Suprapubic skin (tissue), 4 donors: Measurements from ENCODE around the gene UBE2D1.

ENCODE experiments used
- POLR2A ChIP-seq, 2 donors: fragments of 450-650 bp; IDR thresholded peaks; one replicate each; pipeline ENCODE4 v1.6.1; 2017; ENCODE audit warnings: antibody characterized with exemption in 2 of 2, mild to moderate bottlenecking in 2 of 2, moderate library complexity in 2 of 2
- POLR2AphosphoS5 ChIP-seq, 3 donors: sonication (generic); formaldehyde crosslinking; IDR thresholded peaks; one replicate each; pipeline ENCODE4 v1.6.1; 2017; ENCODE audit warnings: antibody characterized with exemption in 3 of 3
- TF ChIP-seq, protein P1 (sequence below), 2 donors: fragments of 200-600 bp in 1 of 2; fragments of 450-650 bp in 1 of 2; sonication (generic) in 1 of 2; IDR thresholded peaks; one replicate each; pipeline ENCODE4 v1.5.1; 2016 to 2019; ENCODE audit warnings: antibody characterized with exemption in 2 of 2, mild to moderate bottlenecking in 1 of 2, moderate library complexity in 1 of 2

GRCh38 chr10:58384999-58385783 lies 50.4 kb downstream of the UBE2D1 start, which contains the start of gene TFAM:
- TF ChIP-seq, protein P1, sequence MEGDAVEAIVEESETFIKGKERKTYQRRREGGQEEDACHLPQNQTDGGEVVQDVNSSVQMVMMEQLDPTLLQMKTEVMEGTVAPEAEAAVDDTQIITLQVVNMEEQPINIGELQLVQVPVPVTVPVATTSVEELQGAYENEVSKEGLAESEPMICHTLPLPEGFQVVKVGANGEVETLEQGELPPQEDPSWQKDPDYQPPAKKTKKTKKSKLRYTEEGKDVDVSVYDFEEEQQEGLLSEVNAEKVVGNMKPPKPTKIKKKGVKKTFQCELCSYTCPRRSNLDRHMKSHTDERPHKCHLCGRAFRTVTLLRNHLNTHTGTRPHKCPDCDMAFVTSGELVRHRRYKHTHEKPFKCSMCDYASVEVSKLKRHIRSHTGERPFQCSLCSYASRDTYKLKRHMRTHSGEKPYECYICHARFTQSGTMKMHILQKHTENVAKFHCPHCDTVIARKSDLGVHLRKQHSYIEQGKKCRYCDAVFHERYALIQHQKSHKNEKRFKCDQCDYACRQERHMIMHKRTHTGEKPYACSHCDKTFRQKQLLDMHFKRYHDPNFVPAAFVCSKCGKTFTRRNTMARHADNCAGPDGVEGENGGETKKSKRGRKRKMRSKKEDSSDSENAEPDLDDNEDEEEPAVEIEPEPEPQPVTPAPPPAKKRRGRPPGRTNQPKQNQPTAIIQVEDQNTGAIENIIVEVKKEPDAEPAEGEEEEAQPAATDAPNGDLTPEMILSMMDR (IDR thresholded peaks at IDR 0.05), result peak in 1 of 2 donors; percentile 18
- TF ChIP-seq POLR2AphosphoS5 (IDR thresholded peaks at IDR 0.05), result peak in 2 of 3 donors; percentile 7 to 63
- peak in 1 of 2 donors; percentile 84 for TF ChIP-seq POLR2A (IDR thresholded peaks at IDR 0.05)
